GM23248 (cell line): ENCODE measurements around the gene FAM161B.

Source experiments
- EZH2 ChIP-seq: fragments of 200-600 bp; sonication (generic); IDR thresholded peaks from 2 replicates; pipeline ENCODE4 v1.6.1; 2018; ENCODE audit warnings: antibody characterized with exemption, mild to moderate bottlenecking; ENCODE audit not compliant: insufficient read depth, poor library complexity, severe bottlenecking
- EZH2phosphoT487 ChIP-seq: fragments of 200-600 bp; sonication (generic); IDR thresholded peaks from 2 replicates; pipeline ENCODE4 v1.6.1; 2018; ENCODE audit warnings: antibody characterized with exemption, moderate library complexity, mild to moderate bottlenecking, low read depth; ENCODE audit not compliant: insufficient read depth

DNA sequence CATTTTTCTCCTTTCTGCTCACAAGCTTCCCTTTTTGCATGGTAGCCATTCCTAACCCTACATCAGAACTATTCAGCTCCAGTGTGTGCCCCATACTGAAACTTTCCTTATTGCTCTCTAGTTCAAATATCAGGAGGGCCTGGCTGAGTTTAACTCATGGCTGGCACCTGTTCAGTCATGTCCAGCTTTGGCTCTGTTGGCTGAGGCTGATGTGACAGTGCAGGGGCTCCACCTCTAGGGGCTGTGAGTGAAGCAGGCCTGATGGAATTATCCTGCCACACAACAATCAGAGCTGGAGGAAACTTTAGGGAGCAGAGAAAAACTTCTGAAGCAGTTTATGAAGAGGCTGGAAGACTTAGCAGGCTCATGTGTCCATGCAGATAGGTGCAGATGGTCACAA lies 8.7 kb upstream of the FAM161B start:
- TF ChIP-seq EZH2 (no peak), EZH2phosphoT487 (no peak)
